HG03066 (cell line): ENCODE data around the gene ESRRA.

Experiments used
- ATAC-seq: cut with Tn5 transposase; IDR thresholded peaks from one replicate; pipeline ENCODE4 v1.9.1; 2021; ENCODE audit warnings: low read depth; ENCODE audit not compliant: unreplicated experiment

The ESRRA gene

DNA sequence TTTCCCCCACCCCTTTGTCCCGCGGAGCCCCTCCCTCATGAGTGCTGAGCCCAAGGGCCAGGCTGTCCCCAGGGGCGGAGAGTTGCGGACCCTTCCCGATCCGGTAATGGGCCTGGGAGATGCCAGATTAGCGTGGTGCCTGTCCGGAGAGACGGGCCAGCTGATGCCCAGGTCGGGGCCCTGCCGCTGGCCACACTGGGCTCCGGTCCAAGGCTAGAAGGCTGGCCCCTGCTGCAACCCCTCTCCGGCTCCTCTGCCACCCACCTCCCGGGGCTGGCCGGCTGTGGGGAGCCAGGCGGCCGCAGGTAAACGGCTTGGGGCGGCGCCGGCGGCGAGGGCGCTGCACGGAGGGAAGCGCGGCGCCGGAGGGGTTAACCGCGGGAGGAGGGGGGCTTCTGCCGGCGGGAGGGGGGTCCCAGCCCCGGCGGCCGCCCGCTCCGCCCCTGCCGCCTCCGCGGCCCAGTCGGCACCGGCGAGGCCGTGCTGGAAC lies 14.0 kb upstream of the ESRRA start, which contains the start of gene KCNK4:
KCNK4 (plus strand) TSS at position 41 of the 490 bp plus-strand sequence. CDS start 1,717 bp downstream, outside the sequence.
- no peak for ATAC-seq

DNA sequence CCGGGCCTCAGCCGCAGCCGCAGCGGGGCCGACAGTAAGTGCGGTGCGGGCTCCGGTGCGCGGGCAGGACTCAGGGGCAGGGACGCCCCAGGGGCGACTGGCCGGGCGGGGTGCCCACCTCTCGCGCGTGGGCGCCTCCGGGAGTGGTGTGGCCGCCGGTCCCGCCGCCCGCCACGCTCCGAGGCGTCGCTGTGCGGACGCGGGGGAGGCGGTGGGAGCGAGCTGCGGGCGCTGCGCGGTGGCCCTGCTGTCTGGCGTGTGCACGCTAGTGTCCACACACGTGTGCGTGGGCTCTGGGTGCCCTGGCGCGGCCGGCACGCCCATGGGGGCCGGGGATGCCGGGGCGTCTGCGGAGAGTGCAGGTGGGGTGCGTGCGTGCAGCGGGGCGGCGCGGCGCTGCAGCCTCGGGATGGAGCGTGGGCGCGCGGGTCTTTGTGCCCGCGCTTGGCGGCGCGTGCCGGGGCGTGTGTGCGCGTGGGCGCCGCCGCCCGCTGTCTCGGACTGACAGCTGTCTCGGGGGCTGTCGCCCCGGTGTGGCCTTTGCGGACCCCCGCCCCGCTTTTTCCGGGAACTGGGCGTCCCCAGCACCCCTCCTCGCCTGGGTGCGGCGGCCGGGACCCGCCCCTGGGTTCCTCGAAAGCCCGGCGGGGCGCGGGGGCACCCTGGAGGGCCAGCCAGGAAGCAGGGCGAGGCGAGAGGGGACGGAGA lies 13.4 kb upstream of the ESRRA start:
- ATAC-seq: no peak

DNA sequence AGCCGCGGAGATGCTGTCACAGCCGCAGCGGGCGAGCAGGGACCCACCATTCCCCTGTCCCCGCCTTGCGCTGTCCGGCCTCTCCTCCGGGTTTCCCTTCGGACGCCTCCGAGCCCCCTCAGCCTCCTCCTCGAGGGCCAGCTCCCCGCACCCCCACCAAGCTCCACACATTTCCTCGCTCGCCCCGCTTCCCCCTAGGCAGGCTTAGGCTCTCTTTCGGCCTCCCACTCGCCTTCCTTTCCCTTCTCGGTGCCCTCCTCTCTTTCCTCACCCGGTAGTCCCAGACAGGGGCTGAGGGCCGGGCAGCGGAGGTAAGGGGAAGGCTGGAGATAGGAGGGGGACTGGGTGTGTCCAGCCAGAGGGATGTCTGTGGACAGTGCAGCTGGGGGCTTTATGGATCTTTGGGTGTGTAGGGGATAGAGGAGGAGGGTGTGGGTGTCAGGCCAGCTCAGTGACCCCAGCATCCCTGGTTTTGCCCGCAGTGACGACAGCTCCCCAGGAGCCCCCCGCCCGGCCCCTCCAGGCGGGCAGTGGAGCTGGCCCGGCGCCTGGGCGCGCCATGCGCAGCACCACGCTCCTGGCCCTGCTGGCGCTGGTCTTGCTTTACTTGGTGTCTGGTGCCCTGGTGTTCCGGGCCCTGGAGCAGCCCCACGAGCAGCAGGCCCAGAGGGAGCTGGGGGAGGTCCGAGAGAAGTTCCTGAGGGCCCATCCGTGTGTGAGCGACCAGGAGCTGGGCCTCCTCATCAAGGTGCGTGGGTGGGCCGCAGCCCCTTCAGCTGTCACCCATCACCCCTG lies 12.7 kb upstream of the ESRRA start:
- ATAC-seq: no peak

DNA sequence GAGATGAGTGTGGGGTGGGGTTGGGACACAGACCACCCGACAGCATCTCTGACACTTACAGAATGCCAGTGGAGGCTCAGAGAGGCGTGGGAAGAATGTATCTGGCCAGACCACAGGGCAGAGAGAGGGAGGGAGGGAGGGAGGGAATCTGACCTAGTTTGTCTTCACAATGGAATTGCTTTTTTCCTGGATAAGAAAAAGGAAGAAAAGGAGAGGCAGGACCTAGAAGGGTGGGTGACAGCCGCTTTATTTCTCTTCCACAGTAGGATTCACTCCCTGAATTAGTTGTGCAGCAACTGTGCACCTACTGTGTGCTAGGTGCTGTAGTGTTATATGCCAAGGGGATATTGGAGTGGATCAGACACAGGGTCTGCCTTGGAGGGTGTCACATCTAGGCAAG lies 10.6 kb upstream of the ESRRA start:
- no peak for ATAC-seq

DNA sequence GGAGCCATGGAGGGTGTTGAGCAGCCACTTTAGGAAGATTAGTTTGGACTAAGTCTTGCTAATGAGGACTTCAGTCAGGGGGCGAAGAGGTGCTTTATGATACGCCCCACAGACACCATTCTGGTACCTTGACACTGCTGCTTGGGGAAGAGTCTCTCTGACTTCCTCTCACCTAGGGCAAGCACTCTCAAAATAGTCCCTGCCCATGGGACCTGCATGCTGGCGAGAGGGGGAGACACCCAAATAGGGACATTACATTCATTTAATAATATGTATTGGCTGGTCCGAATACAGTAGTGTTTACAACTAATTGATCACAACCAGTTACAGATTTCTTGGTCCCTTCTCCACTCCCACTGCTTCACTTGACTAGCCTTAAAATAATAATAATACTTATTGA lies 9.6 kb upstream of the ESRRA start:
- ATAC-seq: no peak

DNA sequence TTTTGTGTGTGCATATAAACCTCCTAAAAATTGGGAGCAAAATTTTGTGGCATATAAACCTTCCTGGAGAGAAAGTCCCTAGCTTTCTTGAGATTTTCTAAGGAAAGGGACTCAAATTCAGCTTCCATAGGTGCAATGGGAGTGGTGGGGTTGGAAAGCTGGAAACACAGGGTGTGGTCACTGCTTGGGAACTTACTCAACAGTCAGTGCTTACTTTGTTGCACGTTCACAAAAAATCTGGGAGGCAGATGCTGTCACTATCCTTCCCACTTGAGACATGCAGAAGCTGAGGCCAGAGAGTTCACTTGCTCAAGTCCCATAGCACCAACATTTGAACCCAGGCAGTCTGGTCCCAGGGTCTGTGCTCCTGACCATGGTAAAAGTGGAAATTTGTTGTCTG lies 9.1 kb upstream of the ESRRA start:
- ATAC-seq: no peak

DNA sequence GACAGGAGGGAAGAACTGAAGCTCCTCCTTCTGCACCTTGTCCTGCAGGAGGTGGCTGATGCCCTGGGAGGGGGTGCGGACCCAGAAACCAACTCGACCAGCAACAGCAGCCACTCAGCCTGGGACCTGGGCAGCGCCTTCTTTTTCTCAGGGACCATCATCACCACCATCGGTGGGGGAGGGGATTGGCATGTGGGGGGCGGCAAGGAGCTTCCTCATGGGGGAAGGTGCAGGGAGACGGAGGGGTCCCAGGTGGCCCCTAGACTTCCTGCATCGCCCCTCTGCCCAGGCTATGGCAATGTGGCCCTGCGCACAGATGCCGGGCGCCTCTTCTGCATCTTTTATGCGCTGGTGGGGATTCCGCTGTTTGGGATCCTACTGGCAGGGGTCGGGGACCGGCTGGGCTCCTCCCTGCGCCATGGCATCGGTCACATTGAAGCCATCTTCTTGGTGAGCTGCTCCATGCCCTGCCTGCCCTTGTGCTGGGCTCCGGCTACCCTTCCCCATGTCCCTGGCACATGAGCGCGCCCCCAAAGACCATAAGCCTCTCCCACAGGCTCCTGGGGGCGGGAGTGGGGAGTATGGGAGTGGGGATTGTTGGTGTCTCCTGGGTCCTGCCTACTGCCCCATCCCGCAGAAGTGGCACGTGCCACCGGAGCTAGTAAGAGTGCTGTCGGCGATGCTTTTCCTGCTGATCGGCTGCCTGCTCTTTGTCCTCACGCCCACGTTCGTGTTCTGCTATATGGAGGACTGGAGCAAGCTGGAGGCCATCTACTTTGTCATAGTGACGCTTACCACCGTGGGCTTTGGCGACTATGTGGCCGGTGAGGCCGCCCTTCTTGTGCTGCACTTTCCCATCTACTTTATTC lies 8.3 kb upstream of the ESRRA start:
- ATAC-seq: no peak

DNA sequence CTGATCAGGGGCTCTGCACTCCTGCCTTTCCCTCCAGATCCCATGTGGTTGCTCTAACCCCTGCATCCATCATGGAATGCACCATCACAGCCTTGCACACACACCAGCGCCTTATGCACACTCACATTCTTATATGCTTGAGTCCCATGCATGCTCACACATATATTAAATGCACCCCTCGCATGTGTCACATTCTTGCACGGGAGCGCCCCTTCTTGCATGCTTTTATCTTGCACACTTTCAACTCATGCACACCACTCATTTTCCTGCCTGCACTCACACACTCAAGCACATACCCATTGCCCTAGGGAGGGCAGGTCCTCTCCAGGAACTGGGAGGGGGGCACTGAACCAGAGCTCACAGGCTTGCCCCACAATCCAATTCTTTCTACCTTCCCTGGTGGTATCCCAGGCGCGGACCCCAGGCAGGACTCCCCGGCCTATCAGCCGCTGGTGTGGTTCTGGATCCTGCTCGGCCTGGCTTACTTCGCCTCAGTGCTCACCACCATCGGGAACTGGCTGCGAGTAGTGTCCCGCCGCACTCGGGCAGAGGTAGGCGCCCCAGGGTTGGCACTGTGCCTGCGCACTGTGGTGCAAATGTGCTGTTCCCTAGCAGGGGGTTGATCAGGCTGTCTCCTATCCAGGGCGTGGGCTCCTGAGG lies 7.5 kb upstream of the ESRRA start:
- ATAC-seq: no peak

DNA sequence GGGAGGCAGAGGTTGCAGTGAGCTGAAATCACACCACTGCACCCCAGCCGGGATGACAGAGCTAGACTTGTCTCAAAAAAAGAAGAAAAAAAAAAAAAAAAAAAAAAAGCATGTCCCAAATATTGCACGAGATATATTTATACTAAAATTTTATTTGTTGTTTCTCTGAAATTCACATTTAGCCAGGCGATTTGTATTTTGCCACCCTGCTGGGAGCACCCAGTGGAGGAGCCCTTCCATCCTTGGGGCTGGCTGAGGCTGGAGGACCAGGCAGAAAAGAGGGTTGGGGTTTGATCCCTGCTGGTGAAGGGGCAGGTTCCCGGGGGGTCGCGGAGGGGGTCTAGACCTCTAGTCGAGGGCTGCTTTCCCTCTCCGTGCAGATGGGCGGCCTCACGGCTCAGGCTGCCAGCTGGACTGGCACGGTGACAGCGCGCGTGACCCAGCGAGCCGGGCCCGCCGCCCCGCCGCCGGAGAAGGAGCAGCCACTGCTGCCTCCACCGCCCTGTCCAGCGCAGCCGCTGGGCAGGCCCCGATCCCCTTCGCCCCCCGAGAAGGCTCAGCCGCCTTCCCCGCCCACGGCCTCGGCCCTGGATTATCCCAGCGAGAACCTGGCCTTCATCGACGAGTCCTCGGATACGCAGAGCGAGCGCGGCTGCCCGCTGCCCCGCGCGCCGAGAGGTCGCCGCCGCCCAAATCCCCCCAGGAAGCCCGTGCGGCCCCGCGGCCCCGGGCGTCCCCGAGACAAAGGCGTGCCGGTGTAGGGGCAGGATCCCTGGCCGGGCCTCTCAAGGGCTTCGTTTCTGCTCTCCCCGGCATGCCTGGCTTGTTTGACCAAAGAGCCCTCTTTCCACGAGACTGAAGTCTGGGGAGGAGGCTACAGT lies 6.1 kb upstream of the ESRRA start:
- no peak for ATAC-seq

DNA sequence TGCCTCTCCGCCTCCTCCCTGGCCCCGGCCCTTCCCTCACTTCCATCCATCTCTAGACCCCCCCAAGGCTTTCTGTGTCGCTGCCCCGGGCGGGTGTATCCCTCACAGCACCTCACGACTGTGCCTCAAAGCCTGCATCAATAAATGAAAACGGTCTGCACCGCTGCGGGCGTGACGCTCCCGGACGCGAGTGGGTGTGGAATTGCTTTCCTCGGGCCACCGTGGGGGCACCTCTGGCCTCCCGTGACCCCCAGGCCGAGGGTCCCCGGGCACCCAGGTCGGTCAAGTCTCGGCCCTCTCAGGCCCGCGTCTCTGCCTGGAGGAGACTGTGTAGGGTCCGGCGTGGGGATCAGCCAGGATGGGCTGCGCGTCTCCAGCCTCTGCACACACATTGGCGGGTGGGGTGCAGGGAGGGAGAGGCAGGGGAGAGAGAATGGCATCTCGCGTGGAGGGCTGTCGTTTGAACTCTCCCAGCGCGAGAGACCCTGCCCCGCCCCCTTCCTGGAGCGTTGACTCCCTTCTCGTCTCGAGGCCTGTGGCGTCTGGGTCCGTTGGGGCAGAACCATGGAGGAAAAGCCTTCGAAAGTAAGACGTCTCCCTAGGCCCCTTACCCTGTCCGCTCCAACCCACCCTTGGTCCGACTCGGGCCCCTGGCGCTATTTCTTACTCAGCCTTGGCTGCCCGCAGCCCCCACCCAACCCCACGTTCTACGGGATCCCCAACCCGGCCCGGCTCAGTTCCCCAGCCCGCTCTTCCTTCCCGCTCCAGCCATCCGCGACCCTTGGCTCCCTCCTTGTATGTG lies 5.3 kb upstream of the ESRRA start, which contains the start of gene CATSPERZ:
CATSPERZ (plus strand) TSS at position 512 of the 802 bp plus-strand sequence; CDS start at position 565, 53 bp downstream.
- ATAC-seq: no peak

DNA sequence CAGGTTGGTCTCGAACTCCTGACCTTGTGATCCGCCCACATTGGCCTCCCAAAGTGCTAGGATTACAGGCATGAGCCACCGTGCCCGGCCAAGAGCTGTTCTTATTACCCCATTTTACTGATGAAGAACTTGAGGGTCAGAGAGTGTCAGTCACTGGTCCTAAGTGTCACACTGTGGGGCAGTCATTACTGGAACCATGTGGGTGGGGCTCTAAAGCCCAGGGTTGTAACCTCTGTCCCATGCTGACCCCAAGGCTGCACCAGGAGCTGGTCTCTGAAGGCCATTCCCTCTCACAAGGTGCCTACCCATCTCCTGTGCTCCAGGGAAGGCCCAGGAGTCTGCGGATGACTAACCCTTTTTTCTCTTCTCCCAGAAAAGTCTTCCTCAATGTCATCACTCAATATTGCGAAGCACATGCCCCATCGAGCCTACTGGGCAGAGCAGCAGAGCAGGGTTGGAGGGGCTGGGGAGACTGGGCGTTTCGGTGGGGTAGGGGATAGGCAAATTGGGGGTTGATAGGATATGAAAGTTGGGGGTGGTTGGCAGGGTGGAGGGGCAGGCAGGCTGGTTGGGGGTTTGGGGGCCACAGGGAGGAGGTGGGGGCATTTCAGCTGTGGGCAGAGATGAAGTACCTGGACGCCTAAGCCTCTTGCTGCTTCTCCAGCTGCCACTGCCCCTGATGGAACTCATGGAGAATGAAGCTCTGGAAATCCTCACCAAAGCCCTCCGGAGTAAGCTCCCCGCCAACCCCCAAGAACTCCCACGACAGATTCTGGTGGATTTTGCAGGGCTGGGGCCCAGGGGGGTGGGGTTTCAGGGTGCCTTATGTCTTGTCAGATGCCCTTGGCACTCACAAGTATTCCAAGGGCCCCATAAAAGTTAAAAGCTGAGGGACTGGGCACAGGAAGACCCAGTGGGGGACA lies 2.0 kb upstream of the ESRRA start:
- no peak for ATAC-seq

DNA sequence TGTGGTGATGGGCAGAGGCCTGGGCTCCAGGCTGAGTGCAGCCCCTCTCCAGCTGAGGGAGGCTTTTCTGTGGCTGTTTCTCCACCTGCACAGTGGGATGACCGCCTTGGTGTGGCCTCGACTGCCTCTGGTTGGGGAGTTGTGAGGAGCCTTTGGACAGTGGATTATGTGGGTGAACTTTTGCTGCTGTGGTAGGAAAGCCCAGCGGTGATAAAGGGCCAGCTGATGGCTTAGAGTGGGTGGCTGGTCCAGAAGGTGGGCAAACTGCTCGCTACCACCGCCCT lies 1.4 kb upstream of the ESRRA start:
- ATAC-seq: no peak

DNA sequence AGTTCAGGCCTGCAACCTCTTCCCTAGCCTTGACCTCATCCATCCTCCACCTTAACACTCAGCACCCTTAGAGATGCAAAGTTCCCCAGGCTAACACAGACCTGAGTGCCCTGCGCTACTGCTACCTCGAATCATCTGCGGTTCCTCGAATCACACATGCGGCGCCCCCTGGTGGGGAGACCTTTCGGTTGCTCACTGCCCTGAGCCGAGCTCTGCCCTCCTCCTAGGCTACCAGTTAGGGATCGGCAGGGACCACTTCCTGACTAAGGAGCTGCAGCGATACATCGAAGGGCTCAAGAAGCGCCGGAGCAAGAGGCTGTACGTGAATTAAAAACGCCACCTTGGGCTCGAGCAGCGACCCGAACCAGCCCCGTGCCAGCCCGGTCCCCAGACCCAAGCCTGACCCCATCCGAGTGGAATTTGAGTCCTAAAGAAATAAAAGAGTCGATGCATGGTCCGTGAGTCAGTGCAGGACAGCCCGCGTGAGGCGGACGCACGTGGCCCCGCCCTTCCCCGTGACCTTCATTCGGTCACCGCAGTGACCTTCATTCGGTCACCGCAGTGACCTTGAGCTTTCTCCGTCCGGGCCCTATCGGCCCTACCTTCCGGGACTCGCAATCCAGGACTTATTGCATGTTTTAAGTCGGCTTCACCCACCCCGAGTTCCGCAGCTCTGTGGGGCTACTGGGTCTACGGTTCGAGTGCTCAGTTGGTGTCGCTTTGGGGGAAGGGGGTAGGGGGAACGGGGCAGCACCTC lies 830 bp upstream of the ESRRA start:
- ATAC-seq: peak; percentile 36

DNA sequence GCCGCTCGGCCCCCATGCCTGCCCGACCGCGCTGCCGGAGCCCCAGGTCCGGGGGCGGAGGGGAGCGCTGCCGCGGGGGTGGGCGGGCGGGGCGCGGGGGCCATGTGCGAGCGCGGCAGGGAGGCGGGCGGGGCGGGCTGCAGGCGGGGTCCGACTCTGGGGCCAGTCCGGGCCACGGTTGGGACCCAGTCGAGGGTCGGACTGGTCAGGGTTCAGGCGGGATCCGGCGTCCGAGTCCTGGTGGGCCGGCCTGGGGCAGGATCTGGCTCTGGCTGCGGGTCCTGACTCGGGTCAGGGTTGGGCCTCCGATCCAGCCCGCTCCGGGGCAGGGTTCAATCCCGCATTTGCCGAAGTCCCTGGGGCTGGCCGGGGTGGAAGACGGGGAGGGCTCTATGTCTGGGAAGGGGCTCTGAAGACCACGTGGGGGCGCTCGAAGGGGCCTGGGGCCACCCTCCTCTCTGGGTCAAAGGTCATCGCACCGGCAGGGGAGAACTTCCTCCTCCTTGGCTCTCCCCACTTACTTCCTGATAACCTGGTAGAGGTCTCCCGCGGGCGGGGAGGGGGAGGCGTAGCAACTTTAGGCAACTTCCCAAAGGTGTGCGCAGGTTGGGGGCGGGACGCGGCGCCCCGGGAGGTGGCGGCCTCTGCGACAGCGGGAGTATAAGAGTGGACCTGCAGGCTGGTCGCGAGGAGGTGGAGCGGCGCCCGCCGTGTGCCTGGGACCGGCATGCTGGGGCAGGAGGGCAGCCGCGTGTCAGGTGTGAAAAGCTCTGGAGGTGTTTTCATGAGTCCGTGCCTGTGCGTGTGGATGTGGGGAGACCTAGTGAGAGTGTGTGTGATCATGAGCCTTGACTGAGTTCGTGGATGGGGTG lies 603 bp downstream of the ESRRA start:
- peak; percentile 22 for ATAC-seq

DNA sequence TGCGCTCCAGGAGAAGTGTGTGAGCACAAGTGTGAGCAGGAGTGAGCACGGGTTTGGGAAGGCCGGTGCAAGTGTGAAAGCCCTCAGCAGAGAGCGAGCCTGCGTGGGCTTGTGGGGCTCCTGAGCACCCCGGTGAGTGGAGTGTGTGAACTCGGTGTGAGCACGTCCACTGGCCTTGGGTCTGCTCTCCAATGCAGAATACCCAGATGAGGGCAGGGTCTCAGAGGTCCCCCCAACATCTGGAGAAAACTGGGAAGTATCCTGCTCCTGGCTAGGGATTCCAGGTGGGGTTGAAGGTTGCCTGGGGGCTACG lies 1.2 kb downstream of the ESRRA start:
- no peak for ATAC-seq
